B cell (primary cell): ENCODE results near the gene GUCY1B1. TPM values are rescaled to one million over a fixed set of nuclear protein-coding genes. Genes with fewer than 3 reads are reported as not detected.

Experiments used
- ATAC-seq: fragments of 200-7000 bp; cut with Tn5 transposase; one replicate; pipeline ENCODE4 v1.10.0; 2021; ENCODE audit warnings: low read depth, mild to moderate bottlenecking, moderate number of reproducible peaks, moderate library complexity
- CTCF ChIA-PET: fragments of 350-600 bp; sonication (Branson Sonifier 250); formaldehyde crosslinking; loops from one replicate; lab custom pipeline; 2021; ENCODE audit warnings: antibody characterized with exemption, inconsistent platforms; lab: Charles Lee
- POLR2A ChIA-PET: fragments of 350-600 bp; sonication (Branson Sonifier 250); formaldehyde crosslinking; loops from one replicate; lab custom pipeline; 2021; ENCODE audit warnings: antibody characterized with exemption; lab: Charles Lee
- DNase-seq: peaks from one replicate; pipeline ENCODE4 v3.0.0; 2013
- H2AFZ ChIP-seq: 2 replicates; pipeline ENCODE4 v1.6.1; 2012; ENCODE audit warnings: mild to moderate bottlenecking, low read depth, low read length; ENCODE audit not compliant: insufficient read depth, poor library complexity, severe bottlenecking
- H3K27ac ChIP-seq, 2 donors: 1 replicate in 1 of 2; 2 replicates in 1 of 2; pipeline ENCODE4 v1.5.1; 2012 to 2013; ENCODE audit warnings: low read length in 2 of 2, mild to moderate bottlenecking in 2 of 2, moderate library complexity in 1 of 2
- H3K27me3 ChIP-seq, 4 experiments: fragments of 200-600 bp in 1 of 4; sonication (generic) in 1 of 4; replicated peaks in 1 of 4; 1 replicate in 2 of 4; 2 replicates in 2 of 4; pipeline versions ENCODE4 v1.6.1 to v1.7.0; 2013 to 2016; ENCODE audit warnings: low read length in 3 of 4, mild to moderate bottlenecking in 2 of 4, mixed read lengths in 1 of 4, moderate library complexity in 1 of 4; ENCODE audit not compliant: insufficient read depth in 4 of 4, control insufficient read depth in 3 of 4; ENCODE audit errors: control extremely low read depth in 1 of 4
- H3K36me3 ChIP-seq, 2 experiments: replicated peaks in 1 of 2; 1 replicate in 1 of 2; 2 replicates in 1 of 2; pipeline versions ENCODE4 v1.6.1 to v1.7.1; 2013; ENCODE audit warnings: low read length in 1 of 2; ENCODE audit not compliant: insufficient read depth in 2 of 2, control insufficient read depth in 1 of 2; ENCODE audit errors: control extremely low read depth in 1 of 2, extremely low read depth in 1 of 2
- H3K4me1 ChIP-seq, 2 donors: fragments of 200-600 bp in 1 of 2; sonication (generic) in 1 of 2; 1 replicate in 1 of 2; 2 replicates in 1 of 2; pipeline versions ENCODE4 v1.5.1 to v1.6.1; 2013 to 2017; ENCODE audit warnings: low read length in 2 of 2; ENCODE audit not compliant: control insufficient read depth in 2 of 2, insufficient read depth in 2 of 2
- H3K4me2 ChIP-seq: replicated peaks from 2 replicates; pipeline ENCODE3; 2012; ENCODE audit warnings: mild to moderate bottlenecking, low read depth, low read length; ENCODE audit not compliant: poor library complexity, severe bottlenecking
- H3K4me3 ChIP-seq, 5 experiments: fragments of 200-600 bp in 1 of 5; sonication (generic) in 1 of 5; 1 replicate in 3 of 5; 2 replicates in 2 of 5; pipeline versions ENCODE4 v1.5.1 to v1.7.0; 2011 to 2016; ENCODE audit warnings: low read length in 4 of 5, mild to moderate bottlenecking in 4 of 5, low read depth in 2 of 5, control low read depth in 1 of 5, moderate library complexity in 1 of 5; ENCODE audit not compliant: insufficient read depth in 1 of 5; ENCODE audit errors: control extremely low read depth in 1 of 5, extremely low read depth in 1 of 5
- H3K79me2 ChIP-seq: fragments of 200-600 bp; sonication (generic); one replicate; pipeline ENCODE4 v1.6.0; 2016; ENCODE audit warnings: low read length; ENCODE audit not compliant: control insufficient read depth, insufficient read depth
- H3K9ac ChIP-seq: fragments of 200-600 bp; sonication (generic); 2 replicates; pipeline ENCODE4 v1.6.1; 2017; ENCODE audit warnings: mild to moderate bottlenecking, low read length, moderate library complexity
- H3K9me3 ChIP-seq, 3 donors: one replicate each; pipeline versions ENCODE4 v1.6.1 to v1.7.1; 2013; ENCODE audit warnings: low read length in 2 of 3; ENCODE audit not compliant: control insufficient read depth in 2 of 3, insufficient read depth in 1 of 3; ENCODE audit errors: control extremely low read depth in 1 of 3
- H4K20me1 ChIP-seq: 2 replicates; pipeline ENCODE4 v1.6.0; 2012; ENCODE audit warnings: mild to moderate bottlenecking, low read length; ENCODE audit not compliant: insufficient read depth, control insufficient read depth, poor library complexity, severe bottlenecking
- H3K27ac Mint-ChIP-seq: one replicate; pipeline ENCODE4 v1.8.0; 2021; ENCODE audit warnings: mixed read lengths
- H3K27me3 Mint-ChIP-seq: one replicate; pipeline ENCODE4 v1.8.0; 2021; ENCODE audit warnings: mixed read lengths
- H3K4me1 Mint-ChIP-seq: one replicate; pipeline ENCODE4 v1.8.0; 2021; ENCODE audit warnings: mixed read lengths
- H3K4me3 Mint-ChIP-seq: one replicate; pipeline ENCODE4 v1.8.0; 2021; ENCODE audit warnings: mixed read lengths
- H3K9me3 Mint-ChIP-seq: one replicate; pipeline ENCODE4 v1.8.0; 2022; ENCODE audit warnings: mixed read lengths; ENCODE audit not compliant: insufficient read depth
- EZH2 ChIP-seq: IDR thresholded peaks from 2 replicates; pipeline ENCODE4 v1.6.1; 2012; ENCODE audit warnings: borderline replicate concordance, low read depth, mild to moderate bottlenecking, moderate library complexity, low read length; ENCODE audit not compliant: insufficient read depth, poor library complexity, severe bottlenecking
- WGBS: methylation state at CpG from one replicate; pipeline ENCODE4 v1.1.5; 2013; ENCODE audit warnings: missing lambda C conversion rate; ENCODE audit not compliant: insufficient coverage; 5-methylcytosine and 5-hydroxymethylcytosine counted together
- intact Hi-C: fragments of 100-400 bp; cut with micrococcal nuclease; formaldehyde crosslinking; loops from one replicate; pipeline ENCODE4 v1.10.0; 2022
- polyA plus RNA-seq: library from polyadenylated mRNA; depleted of rRNA; stranded (reverse); fragments of >200 nt; gene quantifications from 2 replicates; pipeline ENCODE4 v1.2.3, GENCODE V29; 2012
- total RNA-seq, 2 donors: library from RNA; stranded (reverse); fragments of 120-200 nt in 1 of 2; gene quantifications; 1 replicate in 1 of 2; 2 replicates in 1 of 2; pipeline versions ENCODE4 v1.2.3 to v1.2.4, GENCODE V29; 2013 to 2022
- TF ChIP-seq, protein P1 (sequence below): fragments of 200-600 bp; IDR thresholded peaks from one replicate; pipeline ENCODE4 v1.8.0; 2022; ENCODE audit warnings: antibody characterized with exemption, mild to moderate bottlenecking

GUCY1B1 gene
- total and polyA plus RNA-seq, 2 donors (not counting 1 experiment from before 2014, with no cell fraction given), result 0.09 to 0.10 TPM

GRCh38 chr4:155780775-155781174, 22.0 kb downstream of the GUCY1B1 start:
- H2AFZ ChIP-seq, result no peak overlapping the region

DNA sequence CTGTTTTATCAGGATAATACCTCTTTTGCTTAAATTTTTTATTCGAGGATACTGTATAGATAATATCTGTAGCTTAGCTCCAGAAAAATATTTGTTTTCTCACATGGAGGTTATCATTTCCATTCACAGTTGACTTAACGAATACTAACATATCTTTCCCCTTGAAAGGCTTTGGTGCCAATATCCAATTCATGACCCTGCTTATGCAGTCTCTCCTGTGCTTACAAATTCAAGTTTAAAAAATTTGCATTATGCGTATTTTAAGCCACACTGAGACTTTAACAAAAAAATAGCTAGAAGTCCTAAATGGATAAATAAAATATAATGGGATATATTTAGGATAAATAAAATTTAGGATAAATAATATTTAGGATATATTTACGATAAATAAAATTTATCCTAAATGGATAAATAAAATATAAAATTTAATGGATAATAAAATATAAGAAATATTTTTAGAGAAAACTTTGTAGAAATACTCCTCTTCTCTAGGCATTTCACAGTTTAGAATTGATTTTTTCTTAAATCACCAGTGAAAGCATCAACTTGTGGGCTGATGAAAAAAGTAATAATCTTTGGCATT, 22.5 kb downstream of the GUCY1B1 start:
- H3K9me3 ChIP-seq, result no peaks in the 10 kb centered on the region
- H3K27me3 Mint-ChIP-seq, result no peaks in the 10 kb centered on the region
- no peak for DNase-seq
- no peak overlapping the region for H3K9ac ChIP-seq
- H3K79me2 ChIP-seq, result no peaks in the 10 kb centered on the region
- ATAC-seq, result no peak
- TF ChIP-seq, protein P1, sequence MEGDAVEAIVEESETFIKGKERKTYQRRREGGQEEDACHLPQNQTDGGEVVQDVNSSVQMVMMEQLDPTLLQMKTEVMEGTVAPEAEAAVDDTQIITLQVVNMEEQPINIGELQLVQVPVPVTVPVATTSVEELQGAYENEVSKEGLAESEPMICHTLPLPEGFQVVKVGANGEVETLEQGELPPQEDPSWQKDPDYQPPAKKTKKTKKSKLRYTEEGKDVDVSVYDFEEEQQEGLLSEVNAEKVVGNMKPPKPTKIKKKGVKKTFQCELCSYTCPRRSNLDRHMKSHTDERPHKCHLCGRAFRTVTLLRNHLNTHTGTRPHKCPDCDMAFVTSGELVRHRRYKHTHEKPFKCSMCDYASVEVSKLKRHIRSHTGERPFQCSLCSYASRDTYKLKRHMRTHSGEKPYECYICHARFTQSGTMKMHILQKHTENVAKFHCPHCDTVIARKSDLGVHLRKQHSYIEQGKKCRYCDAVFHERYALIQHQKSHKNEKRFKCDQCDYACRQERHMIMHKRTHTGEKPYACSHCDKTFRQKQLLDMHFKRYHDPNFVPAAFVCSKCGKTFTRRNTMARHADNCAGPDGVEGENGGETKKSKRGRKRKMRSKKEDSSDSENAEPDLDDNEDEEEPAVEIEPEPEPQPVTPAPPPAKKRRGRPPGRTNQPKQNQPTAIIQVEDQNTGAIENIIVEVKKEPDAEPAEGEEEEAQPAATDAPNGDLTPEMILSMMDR, result no peak
- no peak for TF ChIP-seq EZH2
- H3K4me1 Mint-ChIP-seq, result no peaks in the 10 kb centered on the region
- POLR2A ChIA-PET, result no interaction called here
- H3K27ac ChIP-seq, result no peak overlapping the region
- no peaks in the 10 kb centered on the region for H3K27me3 ChIP-seq
- CTCF ChIA-PET, result no interaction called here
- H3K4me3 ChIP-seq, result no peak overlapping the region
- WGBS, result no CpG with 5 or more reads among the region's 4 CpGs
- no peak overlapping the region for H3K27ac Mint-ChIP-seq
- H3K4me2 ChIP-seq, result no peak overlapping the region
- H3K4me3 Mint-ChIP-seq, result no peak overlapping the region
- H3K4me1 ChIP-seq, result no peaks in the 10 kb centered on the region
- no peaks in the 10 kb centered on the region for H3K36me3 ChIP-seq
- H3K9me3 Mint-ChIP-seq, result no peaks in the 10 kb centered on the region
- no peak overlapping the region for H2AFZ ChIP-seq
- no peaks in the 10 kb centered on the region for H4K20me1 ChIP-seq
- intact Hi-C loops, result no loop called here

More at GRCh38 chr4:155780775-155781174, 22.0 kb downstream of the GUCY1B1 start:
- Mint-ChIP-seq H3K4me1 (no peaks in the 10 kb centered on the region), H3K27me3 (no peaks in the 10 kb centered on the region), H3K27ac (no peak overlapping the region), H3K4me3 (no peak overlapping the region), H3K9me3 (no peaks in the 10 kb centered on the region)
- WGBS, result no CpG with 5 or more reads among the region's 1 CpG
- TF ChIP-seq, protein P1, result no peak
- no peak for TF ChIP-seq EZH2
- POLR2A ChIA-PET, result no interaction called here
- no peaks in the 10 kb centered on the region for H3K9me3 ChIP-seq
- H3K79me2 ChIP-seq, result no peaks in the 10 kb centered on the region
- ATAC-seq (no peak), DNase-seq (no peak)
- H3K4me1 ChIP-seq, result no peaks in the 10 kb centered on the region
- no peak overlapping the region for H3K9ac ChIP-seq
- no peak overlapping the region for H3K4me2 ChIP-seq
- CTCF ChIA-PET, result no interaction called here
- H3K4me3 ChIP-seq, result no peak overlapping the region
- H3K27ac ChIP-seq, result no peak overlapping the region
- intact Hi-C loops, result no loop called here
- H4K20me1 ChIP-seq, result no peaks in the 10 kb centered on the region
- H3K27me3 ChIP-seq, result no peaks in the 10 kb centered on the region
- no peaks in the 10 kb centered on the region for H3K36me3 ChIP-seq
